ENCODE data around the gene CALML5. TPM values are rescaled to one million over a fixed set of nuclear protein-coding genes. Genes with fewer than 3 reads are reported as not detected.
A peak's percentile ranks its signal among the peaks of the same experiment; 100 is the strongest.

The CALML5 gene
- total and polyA plus RNA-seq, 9 of the 15 experiments (the other 6 are each of a cell fraction or from before 2014, with no cell fraction given): not detected

- TF ChIP-seq SNAPC5 (CRISPR knock-in tag; IDR thresholded peaks at IDR 0.05): no peak
- TF ChIP-seq ZNF146 (CRISPR knock-in tag; IDR thresholded peaks at IDR 0.05; ENCODE audit: unreplicated experiment): no peak
- no peak for TF ChIP-seq CBFA2T2 (conservative IDR thresholded peaks at IDR 0.05)
- TF ChIP-seq POLR2AphosphoS5 (IDR thresholded peaks at IDR 0.05; ENCODE audit: control insufficient read depth, insufficient read depth, low read depth, low read length): 0 out of 2 replicates have a peak, but pooled peaks have one; percentile 7
- TF ChIP-seq ZBTB34 (CRISPR knock-in tag; IDR thresholded peaks at IDR 0.05): no peak
- TF ChIP-seq ZNF589 (CRISPR knock-in tag; IDR thresholded peaks at IDR 0.05; ENCODE audit: low read depth): peak; percentile 52; the same call in 1 of the 2 replicates
- TF ChIP-seq ZSCAN29 (IDR thresholded peaks at IDR 0.05): no peak
- TF ChIP-seq ID3 (CRISPR knock-in tag; IDR thresholded peaks at IDR 0.05): no peak
- no peak for TF ChIP-seq ID3 (tag; IDR thresholded peaks at IDR 0.05)
- TF ChIP-seq, protein P1, sequence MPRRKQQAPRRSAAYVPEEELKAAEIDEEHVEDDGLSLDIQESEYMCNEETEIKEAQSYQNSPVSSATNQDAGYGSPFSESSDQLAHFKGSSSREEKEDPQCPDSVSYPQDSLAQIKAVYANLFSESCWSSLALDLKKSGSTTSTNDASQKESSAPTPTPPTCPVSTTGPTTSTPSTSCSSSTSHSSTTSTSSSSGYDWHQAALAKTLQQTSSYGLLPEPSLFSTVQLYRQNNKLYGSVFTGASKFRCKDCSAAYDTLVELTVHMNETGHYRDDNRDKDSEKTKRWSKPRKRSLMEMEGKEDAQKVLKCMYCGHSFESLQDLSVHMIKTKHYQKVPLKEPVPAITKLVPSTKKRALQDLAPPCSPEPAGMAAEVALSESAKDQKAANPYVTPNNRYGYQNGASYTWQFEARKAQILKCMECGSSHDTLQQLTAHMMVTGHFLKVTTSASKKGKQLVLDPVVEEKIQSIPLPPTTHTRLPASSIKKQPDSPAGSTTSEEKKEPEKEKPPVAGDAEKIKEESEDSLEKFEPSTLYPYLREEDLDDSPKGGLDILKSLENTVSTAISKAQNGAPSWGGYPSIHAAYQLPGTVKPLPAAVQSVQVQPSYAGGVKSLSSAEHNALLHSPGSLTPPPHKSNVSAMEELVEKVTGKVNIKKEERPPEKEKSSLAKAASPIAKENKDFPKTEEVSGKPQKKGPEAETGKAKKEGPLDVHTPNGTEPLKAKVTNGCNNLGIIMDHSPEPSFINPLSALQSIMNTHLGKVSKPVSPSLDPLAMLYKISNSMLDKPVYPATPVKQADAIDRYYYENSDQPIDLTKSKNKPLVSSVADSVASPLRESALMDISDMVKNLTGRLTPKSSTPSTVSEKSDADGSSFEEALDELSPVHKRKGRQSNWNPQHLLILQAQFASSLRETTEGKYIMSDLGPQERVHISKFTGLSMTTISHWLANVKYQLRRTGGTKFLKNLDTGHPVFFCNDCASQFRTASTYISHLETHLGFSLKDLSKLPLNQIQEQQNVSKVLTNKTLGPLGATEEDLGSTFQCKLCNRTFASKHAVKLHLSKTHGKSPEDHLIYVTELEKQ (CRISPR knock-in tag; IDR thresholded peaks at IDR 0.05): no peak
- no peak for TF ChIP-seq ZNF282 (CRISPR knock-in tag; IDR thresholded peaks at IDR 0.05)
- no peak for TF ChIP-seq ELF1 (tag; IDR thresholded peaks at IDR 0.05)
- no peak for TF ChIP-seq HNRNPK (IDR thresholded peaks at IDR 0.05; ENCODE audit: low read depth, low read length, poor library complexity, severe bottlenecking)
- 0 out of 2 replicates have a peak, but pooled peaks have one; percentile 6 for TF ChIP-seq POLR2A (conservative IDR thresholded peaks at IDR 0.05)
- no peak for TF ChIP-seq CBFA2T3 (IDR thresholded peaks at IDR 0.05)
Observed at GRCh38 chr10:5460468-5461202, 38.7 kb downstream of the CALML5 start (continued).
